Chondrocyte (in vitro differentiated cells): ENCODE data around the gene PIF1. TPM values are rescaled to one million over a fixed set of nuclear protein-coding genes. Genes with fewer than 3 reads are reported as not detected.

Source experiments
- DNase-seq: peaks from one replicate; pipeline ENCODE4 v3.0.0; 2021; ENCODE audit warnings: mixed read lengths, low spot score
- H3K27ac Mint-ChIP-seq: one replicate; pipeline ENCODE4 v1.8.0; 2021; ENCODE audit warnings: mild to moderate bottlenecking, moderate library complexity, mixed read lengths; ENCODE audit not compliant: unreplicated experiment
- H3K27me3 Mint-ChIP-seq: 2 replicates; pipeline ENCODE4 v1.8.0; 2021; ENCODE audit warnings: low read depth, mixed read lengths
- H3K36me3 Mint-ChIP-seq: 2 replicates; pipeline ENCODE4 v1.8.0; 2021; ENCODE audit warnings: low read depth, mixed read lengths
- H3K4me1 Mint-ChIP-seq: 2 replicates; pipeline ENCODE4 v1.8.0; 2021; ENCODE audit warnings: low read depth, mild to moderate bottlenecking, mixed read lengths
- H3K4me3 Mint-ChIP-seq: one replicate; pipeline ENCODE4 v1.8.0; 2021; ENCODE audit warnings: mild to moderate bottlenecking, moderate library complexity, mixed read lengths; ENCODE audit not compliant: unreplicated experiment
- H3K9me3 Mint-ChIP-seq: 2 replicates; pipeline ENCODE4 v1.8.0; 2021; ENCODE audit warnings: low read depth, mixed read lengths
- total RNA-seq: library from RNA; stranded (reverse); gene quantifications from 3 replicates; pipeline ENCODE4 v1.2.1, GENCODE V29; 2021
- TF ChIP-seq, protein P1 (sequence below): fragments of 200-600 bp; sonication (generic); IDR thresholded peaks from 2 replicates; pipeline ENCODE4 v1.5.0; 2021; ENCODE audit warnings: antibody characterized with exemption, mild to moderate bottlenecking, moderate library complexity

The PIF1 gene
- total RNA-seq, 1 donor from 2014 or later: 6.1 TPM

DNA sequence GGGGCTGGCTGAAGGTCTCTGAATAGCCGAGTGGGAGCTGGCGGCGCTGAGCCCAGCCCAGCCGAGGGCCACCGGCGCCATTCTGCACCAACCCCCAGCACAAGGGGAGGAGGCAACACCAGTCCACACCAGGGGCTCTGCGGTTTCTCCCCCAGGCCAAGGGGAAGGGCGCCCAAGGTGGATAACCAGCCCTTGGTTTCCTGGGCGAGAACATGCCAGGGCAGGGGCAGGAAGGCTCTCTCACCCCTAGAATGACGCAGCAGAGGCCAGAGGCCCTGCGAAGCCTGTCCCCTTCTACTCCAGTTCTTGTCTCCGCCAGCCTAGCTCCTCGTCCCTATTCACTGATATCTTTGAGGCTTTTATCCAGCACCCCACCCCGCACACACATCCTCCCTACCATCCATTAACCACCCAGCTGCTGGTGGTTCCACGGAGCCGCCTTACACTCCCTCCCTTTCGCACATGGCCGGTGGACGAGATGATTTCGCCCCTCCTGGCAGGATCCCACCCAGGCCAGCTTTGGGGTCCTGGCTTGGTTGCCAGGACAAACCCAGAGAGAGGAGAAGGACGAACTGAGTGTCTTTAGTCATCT is 51.3 kb downstream of the PIF1 start:
- no peaks in the 10 kb centered on the region for H3K9me3 Mint-ChIP-seq
- DNase-seq: no peak
- peak overlapping the region; percentile 57 for H3K4me3 Mint-ChIP-seq
- TF ChIP-seq, protein P1, sequence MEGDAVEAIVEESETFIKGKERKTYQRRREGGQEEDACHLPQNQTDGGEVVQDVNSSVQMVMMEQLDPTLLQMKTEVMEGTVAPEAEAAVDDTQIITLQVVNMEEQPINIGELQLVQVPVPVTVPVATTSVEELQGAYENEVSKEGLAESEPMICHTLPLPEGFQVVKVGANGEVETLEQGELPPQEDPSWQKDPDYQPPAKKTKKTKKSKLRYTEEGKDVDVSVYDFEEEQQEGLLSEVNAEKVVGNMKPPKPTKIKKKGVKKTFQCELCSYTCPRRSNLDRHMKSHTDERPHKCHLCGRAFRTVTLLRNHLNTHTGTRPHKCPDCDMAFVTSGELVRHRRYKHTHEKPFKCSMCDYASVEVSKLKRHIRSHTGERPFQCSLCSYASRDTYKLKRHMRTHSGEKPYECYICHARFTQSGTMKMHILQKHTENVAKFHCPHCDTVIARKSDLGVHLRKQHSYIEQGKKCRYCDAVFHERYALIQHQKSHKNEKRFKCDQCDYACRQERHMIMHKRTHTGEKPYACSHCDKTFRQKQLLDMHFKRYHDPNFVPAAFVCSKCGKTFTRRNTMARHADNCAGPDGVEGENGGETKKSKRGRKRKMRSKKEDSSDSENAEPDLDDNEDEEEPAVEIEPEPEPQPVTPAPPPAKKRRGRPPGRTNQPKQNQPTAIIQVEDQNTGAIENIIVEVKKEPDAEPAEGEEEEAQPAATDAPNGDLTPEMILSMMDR: no peak
- H3K4me1 Mint-ChIP-seq: peaks cover 6% of the 10 kb centered on the region
- no peak overlapping the region for H3K27ac Mint-ChIP-seq
- no peaks in the 10 kb centered on the region for H3K27me3 Mint-ChIP-seq
- no peaks in the 10 kb centered on the region for H3K36me3 Mint-ChIP-seq

DNA sequence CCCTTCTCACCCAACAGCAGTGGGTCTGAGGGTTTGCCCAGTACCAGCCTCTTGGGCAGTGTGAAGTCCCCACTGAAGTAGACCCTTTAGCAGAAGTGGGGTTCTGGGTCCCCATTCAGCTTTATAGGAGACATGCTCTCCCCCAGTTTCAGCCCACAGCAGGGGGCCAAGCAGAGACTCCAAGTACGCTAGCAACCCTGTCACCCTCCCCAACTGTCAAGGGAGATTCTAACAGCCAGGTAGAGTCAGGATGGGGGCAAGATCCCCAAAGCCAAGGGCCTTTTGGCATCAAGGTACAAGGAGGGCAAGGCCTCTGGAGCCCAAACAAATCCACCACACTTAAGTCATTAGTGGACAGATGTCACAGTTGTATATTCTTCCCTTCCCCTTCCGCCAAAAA is 51.8 kb downstream of the PIF1 start:
- Mint-ChIP-seq H3K36me3 (no peaks in the 10 kb centered on the region), H3K9me3 (no peaks in the 10 kb centered on the region), H3K27ac (no peak overlapping the region), H3K4me1 (peaks cover 6% of the 10 kb centered on the region), H3K4me3 (no peak overlapping the region), H3K27me3 (no peaks in the 10 kb centered on the region)
- no peak for DNase-seq
- TF ChIP-seq, protein P1: no peak

DNA sequence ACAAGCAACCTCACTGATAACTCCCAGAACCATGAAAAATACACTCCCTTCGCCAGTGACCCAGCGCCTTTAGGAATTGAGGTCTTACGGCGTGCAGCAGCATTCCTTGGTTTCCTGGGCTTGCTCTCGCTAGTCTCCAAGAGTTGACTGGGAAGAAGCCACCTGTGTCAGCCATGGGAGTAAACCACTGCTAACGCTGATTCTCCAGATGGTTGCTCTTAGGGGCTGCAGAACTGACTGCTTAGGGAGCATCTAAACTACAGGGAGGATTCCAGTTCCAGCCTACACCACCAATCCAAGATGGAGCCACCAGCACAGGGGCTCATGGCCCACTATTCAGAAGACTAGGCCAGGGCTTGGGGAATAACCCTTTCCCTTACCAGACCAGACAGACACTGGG is 52.5 kb downstream of the PIF1 start:
- DNase-seq: no peak
- Mint-ChIP-seq H3K4me1 (peaks cover 6% of the 10 kb centered on the region), H3K27ac (no peak overlapping the region), H3K9me3 (no peaks in the 10 kb centered on the region), H3K4me3 (no peak overlapping the region), H3K27me3 (no peaks in the 10 kb centered on the region), H3K36me3 (no peaks in the 10 kb centered on the region)
- TF ChIP-seq, protein P1: no peak

DNA sequence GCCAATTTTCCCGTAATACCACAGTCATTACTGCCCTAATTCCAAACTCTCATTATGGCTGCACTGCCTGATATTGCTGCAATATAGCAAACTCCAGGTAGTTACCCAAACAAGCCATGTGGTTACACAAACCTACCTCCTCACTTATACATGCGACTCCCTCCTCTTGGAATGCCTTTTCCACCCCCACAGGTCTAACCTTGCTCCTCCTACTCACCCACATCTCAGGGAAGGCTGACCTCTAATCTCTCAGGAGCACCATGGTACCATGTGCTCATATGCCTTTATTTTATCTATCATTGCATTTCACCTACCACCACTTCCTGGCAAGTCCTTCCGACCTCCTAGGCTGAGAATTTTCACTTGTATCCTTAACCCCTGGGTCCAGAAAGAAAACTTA is 53.0 kb downstream of the PIF1 start:
- Mint-ChIP-seq H3K4me1 (peaks cover 6% of the 10 kb centered on the region), H3K27ac (no peak overlapping the region), H3K36me3 (no peaks in the 10 kb centered on the region), H3K4me3 (no peak overlapping the region), H3K27me3 (no peaks in the 10 kb centered on the region), H3K9me3 (no peaks in the 10 kb centered on the region)
- TF ChIP-seq, protein P1: no peak
- no peak for DNase-seq

DNA sequence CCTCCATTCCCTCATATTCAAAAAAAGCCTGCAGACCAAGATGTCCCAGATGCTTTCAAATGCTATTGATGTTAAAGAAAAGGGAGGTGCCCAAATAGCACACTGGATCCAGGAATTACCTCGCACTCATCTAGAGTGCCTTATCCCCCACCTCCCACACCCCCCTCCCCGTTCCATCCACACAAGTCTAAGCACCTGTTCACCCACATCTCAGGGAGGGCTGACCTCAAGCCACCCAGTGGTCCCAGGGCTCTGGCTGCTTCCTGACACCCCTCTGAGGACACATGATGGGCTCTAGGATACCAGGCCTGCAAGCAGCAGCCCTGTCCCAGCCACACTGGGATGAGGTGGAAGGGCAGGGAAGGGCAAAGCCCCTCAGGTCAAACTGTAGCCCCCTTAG is 54.8 kb downstream of the PIF1 start:
- TF ChIP-seq, protein P1: no peak
- no peak for DNase-seq
- H3K4me3 Mint-ChIP-seq: no peak overlapping the region
- H3K36me3 Mint-ChIP-seq: no peaks in the 10 kb centered on the region
- peaks cover 4% of the 10 kb centered on the region for H3K4me1 Mint-ChIP-seq
- no peaks in the 10 kb centered on the region for H3K27me3 Mint-ChIP-seq
- H3K27ac Mint-ChIP-seq: no peak overlapping the region
- no peaks in the 10 kb centered on the region for H3K9me3 Mint-ChIP-seq
